GM12878 (cell line): ENCODE results near the gene TMEM109. TPM values are rescaled to one million over a fixed set of nuclear protein-coding genes. Genes with fewer than 3 reads are reported as not detected.

Experiments used
- ATAC-seq: fragments of 200-7000 bp; cut with Tn5 transposase; 3 replicates; pipeline ENCODE4 v1.9.1; 2020; ENCODE audit warnings: mild to moderate bottlenecking, moderate library complexity
- BruUV-seq: library from RNA; stranded (reverse); fragments of 400-500 nt; replicated peaks from 2 replicates; lab custom pipeline; 2021; lab: Mats Ljungman, UMichigan
- CTCF ChIA-PET: fragments of 300-600 bp; sonication (Branson Sonifier 250); formaldehyde crosslinking; extraction: SDS; loops from one replicate; lab custom pipeline; 2021; ENCODE audit warnings: inconsistent platforms; lab: Yijun Ruan, JAX
- POLR2A ChIA-PET: fragments of 350-600 bp; formaldehyde crosslinking; extraction: SDS; loops from one replicate; lab custom pipeline; 2021; ENCODE audit warnings: inconsistent platforms; lab: Charles Lee
- RAD21 ChIA-PET: fragments of 300-600 bp; sonication (Branson Sonifier 250); formaldehyde crosslinking; loops from one replicate; lab custom pipeline; 2023; ENCODE audit warnings: antibody characterized with exemption; ENCODE audit not compliant: unreplicated experiment; lab: Charles Lee
- SMC1A ChIA-PET: fragments of 300-600 bp; sonication (Branson Sonifier 250); formaldehyde crosslinking; loops from one replicate; lab custom pipeline; 2023; ENCODE audit not compliant: unreplicated experiment, uncharacterized antibody; lab: Charles Lee
- DNase-seq: peaks from one replicate; pipeline ENCODE4 v3.0.0-alpha.2; 2011; ENCODE audit warnings: low read depth, low spot score
- FAIRE-seq: peaks from 3 replicates; lab custom pipeline; 2011; peaks lifted over from hg19 to GRCh38; lab: Jason Lieb, UNC
- H2AFZ ChIP-seq: 2 replicates; pipeline ENCODE4 v1.6.0; 2011; ENCODE audit warnings: low read depth, low read length, control low read depth; ENCODE audit not compliant: control insufficient read depth
- H3K27ac ChIP-seq: 2 replicates; pipeline ENCODE4 v1.5.1; 2011; ENCODE audit warnings: control low read depth; ENCODE audit not compliant: control insufficient read depth, insufficient read depth
- H3K27me3 ChIP-seq, 2 experiments: replicated peaks in 1 of 2; 2 replicates each; pipeline versions ENCODE4 v1.6.0 to v1.6.1; 2011; ENCODE audit warnings: low read length in 1 of 2; ENCODE audit not compliant: control insufficient read depth in 2 of 2, insufficient read depth in 2 of 2
- H3K36me3 ChIP-seq, 2 experiments: 2 replicates each; pipeline ENCODE4 v1.5.1; 2011; ENCODE audit warnings: low read length in 1 of 2; ENCODE audit not compliant: control insufficient read depth in 2 of 2, insufficient read depth in 2 of 2
- H3K4me1 ChIP-seq: 2 replicates; pipeline ENCODE4 v1.6.1; 2011; ENCODE audit warnings: mild to moderate bottlenecking, low read length, moderate library complexity, mixed read lengths; ENCODE audit not compliant: control insufficient read depth, insufficient read depth
- H3K4me2 ChIP-seq: 2 replicates; pipeline ENCODE4 v1.6.0; 2011; ENCODE audit warnings: control low read depth; ENCODE audit not compliant: control insufficient read depth, insufficient read depth
- H3K4me3 ChIP-seq: fragments of 200-600 bp; sonication (generic); 2 replicates; pipeline ENCODE4 v1.5.1; 2016
- H3K79me2 ChIP-seq: 2 replicates; pipeline ENCODE4 v1.6.0; 2011; ENCODE audit warnings: low read length; ENCODE audit not compliant: control insufficient read depth, insufficient read depth
- H3K9ac ChIP-seq: 2 replicates; pipeline ENCODE4 v1.8.0; 2011; ENCODE audit warnings: low read length, control low read depth, mixed read lengths; ENCODE audit not compliant: control insufficient read depth, insufficient read depth
- H3K9me3 ChIP-seq: replicated peaks from 3 replicates; pipeline ENCODE4 v1.5.1; 2011; ENCODE audit warnings: mild to moderate bottlenecking, low read length; ENCODE audit not compliant: control insufficient read depth, insufficient read depth
- H4K20me1 ChIP-seq: 2 replicates; pipeline ENCODE4 v1.6.0; 2011; ENCODE audit not compliant: control insufficient read depth, insufficient read depth
- E2F4 ChIP-seq: IDR thresholded peaks from 2 replicates; pipeline ENCODE4 v1.6.1; 2012; ENCODE audit warnings: low read depth, low read length, improper control_type of control experiment
- MYB ChIP-seq: fragments of 150-350 bp; IDR thresholded peaks from 2 replicates; pipeline ENCODE4 v1.6.1; 2014; ENCODE audit warnings: mild to moderate bottlenecking, low read depth, low read length, borderline replicate concordance
- POLR2A ChIP-seq: IDR thresholded peaks from 2 replicates; pipeline ENCODE4 v1.6.1; 2011; ENCODE audit warnings: low read depth, mild to moderate bottlenecking, low read length
- USF1 ChIP-seq: IDR thresholded peaks from 2 replicates; pipeline ENCODE4 v1.6.1; 2011; ENCODE audit warnings: borderline replicate concordance, low read depth, mild to moderate bottlenecking, moderate library complexity, mixed read lengths, low read length; ENCODE audit not compliant: insufficient read depth; ENCODE audit errors: extremely low read length
- WGBS: methylation state at CpG from one replicate; pipeline ENCODE4 v1.1.6; 2016; ENCODE audit warnings: low lambda C conversion rate; ENCODE audit not compliant: insufficient replicate concordance, insufficient coverage; ENCODE audit errors: missing lambda C conversion rate; 5-methylcytosine and 5-hydroxymethylcytosine counted together
- in situ Hi-C: fragments of 300-500 bp; cut with MboI; formaldehyde crosslinking; loops from 9 replicates; pipeline ENCODE4 v1.14.3; 2018; ENCODE audit warnings: mixed read lengths
- intact Hi-C: fragments of 100-400 bp; cut with micrococcal nuclease; formaldehyde crosslinking; loops from one replicate; pipeline ENCODE4 v1.14.2; 2022; ENCODE audit not compliant: unreplicated experiment
- polyA plus RNA-seq, 11 experiments: library from polyadenylated mRNA; depleted of rRNA in 4 of 11; unstranded in 6 of 11; stranded (reverse) in 5 of 11; fragments of >200 nt; fragmentation: Nextera tagmentation in 4 of 11; fragmentation: Illumina TruSeq in 1 of 11; extraction: Ambion mirVana in 4 of 11; extraction: Trizol in 1 of 11; gene quantifications; 1 replicate in 1 of 11; 2 replicates in 10 of 11; pipeline versions ENCODE4 v1.2.1 to v1.2.3, GENCODE V29; 2011 to 2016; ENCODE audit warnings: inconsistent platforms in 2 of 11, missing spikeins in 2 of 11, low read depth in 1 of 11
- total RNA-seq, 4 experiments: library from RNA; depleted of rRNA in 3 of 4; stranded (reverse); fragments of >200 nt in 3 of 4; fragmentation: Illumina TruSeq in 1 of 4; extraction: Trizol in 1 of 4; gene quantifications; 2 replicates each; pipeline versions ENCODE4 v1.2.1 to v1.2.3, GENCODE V29; 2013 to 2021

The TMEM109 gene
- total and polyA plus RNA-seq, 10 of the 15 experiments (the other 5 are each of a cell fraction or from before 2014, with no cell fraction given), result 21.9 to 199 (median 85.2) TPM

GRCh38 chr11:60921259-60921658 is 7.3 kb downstream of the TMEM109 start:
- Histone ChIP-seq H4K20me1 (no peaks in the 10 kb centered on the region), H3K79me2 (peaks cover 25% of the 10 kb centered on the region), H3K9ac (no peak overlapping the region), H3K4me3 (no peak overlapping the region), H3K4me2 (no peak overlapping the region), H3K36me3 (peaks cover 17 to 21% of the 10 kb centered on the region in 2 experiments), H2AFZ (no peak overlapping the region), H3K27me3 (no peaks in the 10 kb centered on the region), H3K27ac (no peak overlapping the region), H3K9me3 (no peaks in the 10 kb centered on the region), H3K4me1 (peaks cover 40% of the 10 kb centered on the region)
- no peak for ATAC-seq
- ChIA-PET CTCF (no interaction called here), POLR2A (no interaction called here), RAD21 (no interaction called here), SMC1A (interaction anchor here (1.3 kb wide), 2 partner anchors 9 to 48 kb away, joined by 3 to 4 read pairs; no protein-coding TSS in a partner anchor)
- no peak for TF ChIP-seq E2F4
- intact Hi-C loops (no loop called here), in situ Hi-C loops (no loop called here)
- no TSS peak for BruUV-seq
- 97% methylated on average over 11 of the region's 11 CpGs for WGBS
- no peak for FAIRE-seq
- DNase-seq, result no peak

- DNase-seq, result no peak
Measured at GRCh38 chr11:60921777-60922335, 7.9 kb downstream of the TMEM109 start.

More at GRCh38 chr11:60921777-60922335, 7.9 kb downstream of the TMEM109 start:
- intact Hi-C loops, result no loop called here
- TF ChIP-seq POLR2A (0 out of 2 replicates have a peak, but pooled peaks have one; percentile 24), USF1 (no peak), MYB (no peak)
- TF ChIP-seq, all 136 proteins: peak for 1
- no peak for ATAC-seq
- Histone ChIP-seq H3K4me2 (no peak overlapping the region), H3K27ac (no peak overlapping the region), H4K20me1 (no peaks in the 10 kb centered on the region), H3K4me1 (peaks cover 34% of the 10 kb centered on the region), H3K36me3 (peaks cover 17 to 21% of the 10 kb centered on the region in 2 experiments), H3K9me3 (no peaks in the 10 kb centered on the region), H3K9ac (no peak overlapping the region), H2AFZ (no peak overlapping the region), H3K79me2 (peaks cover 19% of the 10 kb centered on the region), H3K27me3 (no peaks in the 10 kb centered on the region), H3K4me3 (no peak overlapping the region)
- FAIRE-seq, result no peak
- no TSS peak for BruUV-seq
- SMC1A ChIA-PET, result interaction anchor here (1.3 kb wide), 2 partner anchors 10 to 48 kb away, joined by 3 to 4 read pairs; no protein-coding TSS in a partner anchor
- RAD21 ChIA-PET, result no interaction called here
- WGBS, result 93% methylated on average over 13 of the region's 23 CpGs
- POLR2A ChIA-PET, result no interaction called here
- in situ Hi-C loops, result no loop called here
- CTCF ChIA-PET, result no interaction called here
